HG02642 (cell line): ENCODE data around the gene BMPR1B.

ENCODE experiments used
- ATAC-seq: cut with Tn5 transposase; IDR thresholded peaks from one replicate; pipeline ENCODE4 v1.9.1; 2021; ENCODE audit warnings: mild to moderate bottlenecking; ENCODE audit not compliant: unreplicated experiment, poor library complexity

BMPR1B gene

DNA sequence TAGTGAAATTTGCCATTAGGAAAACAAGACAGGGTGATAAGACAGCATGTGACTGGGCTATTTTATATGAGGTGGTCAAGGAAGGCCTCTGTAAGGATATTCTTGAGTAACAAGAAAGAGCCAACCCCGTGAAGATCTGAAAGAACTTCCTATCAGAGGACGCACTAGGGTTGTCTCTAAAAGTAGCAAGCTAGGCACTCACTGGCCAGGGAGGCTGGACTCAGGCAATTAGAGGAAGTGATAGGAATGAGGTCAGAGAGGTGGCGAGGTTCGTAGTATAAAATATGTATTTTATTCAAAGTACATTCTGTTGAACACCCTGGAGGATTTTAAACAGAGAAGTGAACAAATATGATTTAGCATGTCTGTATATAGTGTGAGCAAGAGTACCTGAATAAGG lies 4.6 kb downstream of the BMPR1B start:
- no peak for ATAC-seq

DNA sequence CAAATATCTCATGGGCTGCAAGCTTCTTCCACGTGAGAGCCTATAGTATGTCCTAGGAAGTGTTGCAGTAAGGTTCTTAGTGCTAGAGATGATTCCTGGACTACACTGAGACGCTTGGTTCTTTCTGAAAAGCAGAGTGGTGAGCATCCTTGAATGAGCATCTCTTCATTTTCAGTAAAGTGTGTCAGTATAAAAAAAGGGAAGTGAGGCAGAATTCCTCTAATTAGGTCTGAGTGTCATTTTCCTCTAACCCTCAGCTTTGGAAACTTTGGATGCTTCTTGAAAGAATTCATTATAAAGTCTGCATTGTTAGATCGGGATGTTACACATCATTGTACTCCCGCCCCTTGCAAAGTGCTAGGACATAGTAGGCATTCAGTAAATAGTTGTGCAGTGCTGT lies 5.2 kb downstream of the BMPR1B start:
- no peak for ATAC-seq

DNA sequence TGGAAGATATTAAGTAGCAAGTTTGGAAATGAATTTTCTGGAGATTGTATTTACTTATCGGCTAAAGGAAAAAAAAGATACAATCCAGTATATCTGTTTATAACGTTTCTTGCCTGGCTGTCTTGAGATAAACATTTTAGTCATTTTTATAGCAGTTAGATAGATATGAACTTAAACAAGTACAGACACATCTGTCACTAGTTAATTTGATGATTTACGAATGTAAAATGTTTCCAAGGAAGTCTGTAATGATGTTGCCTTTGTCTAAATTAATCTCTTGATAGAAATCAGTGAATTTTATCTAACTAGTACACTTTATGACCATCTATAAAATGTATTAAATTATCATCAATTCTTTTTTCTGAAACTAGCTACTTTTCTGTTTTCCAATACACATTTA lies 5.7 kb downstream of the BMPR1B start:
- no peak for ATAC-seq

DNA sequence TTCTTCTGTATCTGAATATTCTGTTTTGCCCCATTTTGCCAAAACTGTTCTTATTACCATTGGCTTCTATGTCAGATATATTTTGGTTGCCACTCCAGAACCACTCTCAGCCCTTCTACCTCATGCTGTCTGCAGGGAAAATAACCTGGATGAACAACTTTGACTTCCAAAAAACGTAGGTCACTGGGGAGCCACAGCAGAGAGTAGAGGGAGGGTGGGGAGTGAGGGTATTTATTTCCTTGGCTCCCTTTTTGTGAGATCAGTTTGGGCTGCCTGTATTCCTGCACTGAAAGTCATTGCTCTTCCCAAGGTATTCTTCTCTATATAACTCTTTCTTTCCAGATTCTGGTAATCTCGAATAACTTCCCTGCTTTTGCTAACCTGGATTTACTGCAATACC lies 6.3 kb downstream of the BMPR1B start:
- no peak for ATAC-seq

DNA sequence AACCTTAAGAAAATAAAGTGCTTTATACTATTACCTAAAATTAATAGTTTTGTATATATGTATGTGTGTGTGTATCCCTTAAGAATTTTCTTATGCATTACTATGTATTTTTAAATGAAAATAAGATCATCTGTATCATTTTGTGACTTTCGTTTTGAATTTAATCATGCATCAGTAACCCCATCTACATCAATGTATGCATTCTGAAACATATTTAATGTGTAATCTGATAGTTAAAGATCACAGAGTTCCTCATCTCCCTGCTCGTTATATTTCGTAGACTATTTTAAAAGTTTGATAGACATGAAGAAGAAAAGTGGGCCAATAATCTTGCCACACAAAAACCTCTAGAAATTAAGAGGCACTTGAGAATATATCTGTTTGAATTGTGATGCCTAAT lies 7.4 kb downstream of the BMPR1B start:
- ATAC-seq, result no peak

DNA sequence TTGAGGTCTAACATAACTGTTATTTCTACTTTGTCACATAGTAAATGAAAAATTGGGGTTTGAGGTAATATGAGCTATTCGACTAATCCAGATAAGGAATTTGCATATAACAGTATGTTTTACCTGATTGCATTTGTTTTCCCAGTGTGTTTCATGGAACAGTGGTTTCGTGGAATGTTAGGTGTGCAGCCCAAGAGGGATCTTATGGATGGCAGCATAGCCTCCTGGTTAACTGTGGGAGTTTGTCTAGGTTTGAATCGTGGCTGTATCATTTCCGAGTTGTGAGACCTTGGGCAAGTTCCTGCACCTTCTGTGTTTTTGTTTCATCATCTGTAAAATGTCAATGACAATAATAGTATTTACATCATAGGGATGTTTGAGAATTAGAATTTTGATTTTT lies 7.9 kb downstream of the BMPR1B start:
- ATAC-seq, result no peak

DNA sequence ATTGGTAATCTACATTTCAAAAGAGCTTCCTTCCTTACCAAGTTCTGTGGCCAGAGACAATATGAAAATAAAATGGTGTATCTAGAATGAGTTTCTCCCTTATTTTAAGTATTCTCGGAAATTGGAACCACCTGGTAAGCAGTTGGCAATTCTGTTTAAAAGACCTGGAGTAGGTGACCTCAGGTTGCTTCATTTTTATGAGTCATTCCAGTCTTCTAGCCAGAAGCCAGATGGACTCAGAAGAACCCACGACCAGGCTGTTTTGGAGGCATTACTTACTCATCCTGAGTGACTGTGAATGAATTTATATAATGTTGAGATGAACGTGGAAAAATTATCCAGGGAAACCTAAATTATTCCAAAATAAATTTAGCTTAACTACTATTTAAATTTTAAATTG lies 9.1 kb downstream of the BMPR1B start:
- no peak for ATAC-seq

DNA sequence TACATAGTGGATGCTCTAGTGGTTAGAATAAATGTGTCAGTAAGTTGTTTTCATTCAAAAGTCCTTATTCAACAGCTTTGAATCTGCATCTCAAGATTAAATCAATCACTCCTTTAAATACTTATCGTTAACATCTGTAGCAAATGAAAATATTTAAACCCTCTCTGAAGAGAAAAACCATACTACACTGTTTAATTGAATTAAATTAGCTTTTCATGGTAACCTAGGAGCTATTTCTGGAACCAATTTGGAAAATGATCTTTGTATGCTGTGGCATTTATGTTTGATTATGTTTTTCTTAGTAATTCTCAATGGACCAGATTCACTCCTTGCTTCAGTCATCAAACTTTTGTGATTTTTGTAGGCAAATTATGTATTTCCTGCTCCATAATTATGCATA lies 9.7 kb downstream of the BMPR1B start:
- ATAC-seq, result no peak

DNA sequence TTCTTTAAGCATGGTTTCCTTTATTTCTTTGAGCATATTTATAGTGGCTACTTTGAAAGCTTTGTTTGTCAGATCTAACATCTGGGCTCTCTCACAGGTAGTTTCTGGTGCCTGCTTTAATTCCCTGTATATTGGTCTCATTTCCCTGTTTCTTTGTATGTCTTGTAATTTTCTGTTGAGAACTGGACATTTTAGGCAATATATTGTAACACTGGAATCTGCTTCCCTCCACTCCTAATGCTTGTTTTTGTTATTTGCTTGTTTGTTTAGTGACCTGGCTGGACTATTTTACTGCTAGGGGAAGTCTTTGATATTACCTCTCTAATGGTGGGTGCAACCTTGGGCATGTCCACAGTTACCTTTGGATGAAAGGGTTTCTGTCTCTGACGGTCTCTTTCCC lies 25.0 kb downstream of the BMPR1B start:
- ATAC-seq, result no peak

DNA sequence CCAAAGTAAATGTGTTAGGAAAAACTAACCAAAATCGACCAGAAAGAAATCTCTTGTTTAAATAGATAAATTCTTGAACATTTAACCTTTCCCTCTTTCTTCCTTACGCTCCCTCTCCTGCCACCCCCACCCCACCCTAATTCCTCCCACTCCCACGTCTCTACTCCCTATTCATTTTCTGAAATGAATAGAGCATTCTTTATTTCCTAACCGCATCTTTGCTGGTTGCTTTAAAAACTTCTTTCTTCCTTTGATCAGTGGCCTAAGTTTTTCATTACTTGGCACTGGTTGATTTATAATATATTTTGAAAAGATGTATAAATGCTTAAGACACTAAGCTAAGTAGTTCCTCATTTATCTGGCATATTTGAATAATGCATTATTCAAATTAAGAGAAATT lies 33.9 kb downstream of the BMPR1B start:
- no peak for ATAC-seq

DNA sequence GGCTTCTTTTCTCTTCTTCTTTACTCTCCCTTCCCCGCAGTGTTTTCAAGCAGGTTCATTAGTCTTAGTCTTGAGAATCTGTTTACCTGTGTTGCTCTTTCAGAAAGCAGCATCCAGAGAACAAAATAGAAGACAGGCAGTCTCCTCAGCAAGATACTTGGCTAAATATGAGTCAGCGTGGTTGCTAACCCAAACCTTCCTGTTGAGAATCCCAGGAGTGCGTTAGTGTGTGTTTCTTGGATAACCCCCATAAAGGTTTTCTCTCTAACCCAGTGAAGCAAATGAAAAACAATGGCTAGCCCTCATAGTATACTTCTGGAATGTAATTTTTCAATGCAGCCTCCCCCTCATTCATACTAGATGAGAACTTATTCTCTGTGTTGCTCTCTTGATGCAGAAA lies 41.1 kb downstream of the BMPR1B start:
- ATAC-seq, result no peak

DNA sequence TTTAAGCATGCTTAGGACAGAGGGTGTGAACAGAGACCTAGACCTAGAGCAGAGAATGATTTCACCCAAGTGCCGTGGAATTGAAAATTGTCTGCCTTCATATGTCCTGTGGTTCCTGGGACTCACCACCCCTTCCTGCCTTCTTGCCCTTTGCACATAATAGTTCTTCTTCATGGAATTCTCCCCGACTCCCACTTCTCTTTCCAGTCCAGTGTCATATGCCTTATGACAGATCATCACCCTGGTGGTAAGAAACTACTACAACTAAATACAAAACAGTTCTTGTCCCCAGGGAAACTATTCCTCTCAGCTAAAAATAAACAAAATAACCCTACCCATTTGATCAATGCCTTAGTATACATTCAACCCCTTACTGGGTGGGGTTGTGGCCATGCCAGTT lies 43.3 kb downstream of the BMPR1B start:
- ATAC-seq, result no peak

DNA sequence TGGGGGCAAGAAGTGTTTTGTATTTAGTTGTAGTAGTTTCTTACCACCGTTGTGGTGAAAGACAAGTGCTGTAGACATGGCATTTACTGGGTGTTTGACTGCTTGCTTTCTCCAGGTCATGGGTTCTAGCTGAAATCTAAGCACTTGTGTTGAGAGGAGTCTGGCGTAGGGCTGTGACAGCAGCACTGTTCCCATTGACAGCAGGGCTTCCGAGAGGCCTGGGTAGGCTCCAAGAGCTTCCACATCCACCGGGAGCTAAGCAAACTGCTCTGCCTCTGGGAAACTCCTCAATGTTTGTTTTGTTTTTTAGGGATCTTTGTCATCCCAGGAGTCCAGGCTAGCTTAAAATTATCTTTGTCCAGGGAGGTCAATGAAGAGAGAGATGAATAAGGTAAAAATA lies 44.3 kb downstream of the BMPR1B start:
- no peak for ATAC-seq

DNA sequence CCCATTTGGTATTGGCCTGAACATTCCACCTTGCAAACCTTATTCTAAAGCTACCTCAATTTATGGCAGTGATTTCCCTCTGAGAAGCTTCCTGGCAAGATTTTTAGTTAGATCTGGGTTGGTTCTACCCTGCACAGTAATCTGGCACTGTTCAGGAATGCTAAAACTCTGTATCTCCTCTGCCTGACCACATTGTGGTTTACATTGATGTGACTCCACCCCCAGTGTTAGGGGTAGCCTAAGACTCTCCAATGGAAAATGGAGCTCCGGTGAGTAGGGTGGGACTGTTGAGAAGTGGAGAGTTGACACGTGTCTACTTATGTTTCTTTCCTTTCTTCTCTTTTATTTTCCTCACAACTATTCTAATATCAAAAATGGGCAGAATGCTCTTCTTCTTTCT lies 45.4 kb downstream of the BMPR1B start:
- ATAC-seq, result no peak

DNA sequence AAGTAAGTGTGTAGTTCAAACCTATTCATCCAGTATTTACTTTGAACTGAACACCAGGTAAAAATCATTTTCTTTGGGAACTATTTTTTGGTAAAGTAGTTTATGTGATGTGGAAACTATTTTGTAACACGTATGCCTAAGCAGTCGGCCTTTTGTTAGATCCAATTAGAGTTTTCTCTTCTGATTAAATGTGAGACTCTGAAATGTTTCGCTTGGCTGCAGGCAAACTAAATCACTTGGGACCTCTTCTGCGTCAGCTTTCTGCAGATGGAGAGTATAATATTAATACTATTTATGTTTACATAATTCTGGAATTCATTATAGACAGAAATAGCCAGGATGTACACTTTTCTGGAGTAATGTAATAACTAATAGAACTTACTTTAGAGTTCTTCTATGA lies 46.9 kb downstream of the BMPR1B start:
- ATAC-seq, result no peak

DNA sequence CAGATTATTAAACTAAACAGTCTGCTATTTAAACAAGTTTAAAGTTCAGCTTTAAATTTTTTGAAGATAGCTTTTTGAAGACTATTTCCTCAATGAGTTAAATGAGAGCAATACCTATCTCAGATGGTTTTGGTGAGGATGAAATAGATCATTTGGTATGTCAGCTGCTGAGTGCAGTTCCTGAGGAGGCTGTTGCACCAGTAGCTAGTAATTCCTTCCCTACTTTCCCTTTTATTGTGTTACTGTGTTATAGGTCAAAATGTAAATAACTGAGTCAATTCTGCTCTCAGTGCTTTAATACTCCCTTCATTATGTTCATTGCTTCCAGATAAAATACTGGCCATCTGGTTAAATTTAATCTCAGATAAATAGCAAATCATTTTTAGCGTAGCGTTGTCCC lies 48.6 kb downstream of the BMPR1B start:
- ATAC-seq, result no peak

DNA sequence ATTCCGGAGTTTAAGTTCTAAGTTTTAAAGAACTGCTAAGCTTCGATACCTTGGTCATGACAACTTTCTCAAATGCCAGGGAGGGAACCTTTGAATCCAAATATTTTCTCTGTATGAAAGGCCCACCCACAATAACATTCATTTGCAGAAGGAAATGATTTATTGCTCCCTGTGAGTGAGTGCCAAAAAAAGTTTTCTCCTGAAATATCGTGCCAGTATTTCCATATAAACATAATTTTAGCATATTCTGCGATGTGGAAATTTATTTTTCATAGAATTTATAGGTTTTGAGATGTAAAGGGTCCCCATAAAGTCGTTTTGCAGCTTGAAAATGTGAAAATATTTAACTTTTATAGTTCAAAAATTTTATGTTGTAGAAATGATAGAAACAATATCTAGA lies 53.9 kb downstream of the BMPR1B start:
- no peak for ATAC-seq

DNA sequence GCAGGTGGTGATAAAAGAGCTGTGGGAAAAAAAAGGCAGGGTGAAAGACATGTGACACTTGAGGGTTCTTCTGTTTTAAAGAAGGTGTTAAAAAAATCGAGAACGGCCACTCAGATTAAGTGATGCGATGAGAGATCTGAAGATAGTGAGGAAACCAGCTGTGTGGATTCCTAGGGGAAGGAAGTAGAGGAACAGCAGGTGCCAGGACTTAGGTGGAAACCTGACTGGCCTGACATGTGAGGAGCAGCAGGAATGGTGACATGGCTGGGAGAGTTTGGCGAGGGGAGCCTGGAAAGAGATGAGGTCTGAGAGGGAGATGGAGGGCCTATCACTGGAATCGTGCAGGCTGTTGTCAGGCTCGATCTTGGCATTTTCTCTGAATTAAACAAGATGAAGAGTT lies 55.5 kb downstream of the BMPR1B start:
- ATAC-seq, result no peak

DNA sequence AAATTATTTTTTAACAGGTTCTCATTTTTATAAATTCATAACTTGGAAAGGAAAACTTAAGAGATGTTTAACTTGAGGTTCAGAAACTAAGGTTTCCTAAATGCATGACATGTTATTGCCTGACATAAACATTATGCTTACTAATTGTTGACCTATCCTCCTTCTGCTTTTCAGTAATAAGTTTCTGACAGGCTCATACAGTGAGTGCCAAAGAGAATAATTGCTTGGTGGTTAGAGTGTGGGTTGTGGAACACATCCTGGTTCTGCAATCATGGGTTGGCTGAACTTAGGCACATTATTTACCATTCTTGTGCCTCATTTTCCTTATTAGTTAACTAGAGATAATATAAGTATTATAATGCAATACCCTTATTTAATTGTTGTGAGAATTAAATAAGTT lies 56.5 kb downstream of the BMPR1B start:
- no peak for ATAC-seq

DNA sequence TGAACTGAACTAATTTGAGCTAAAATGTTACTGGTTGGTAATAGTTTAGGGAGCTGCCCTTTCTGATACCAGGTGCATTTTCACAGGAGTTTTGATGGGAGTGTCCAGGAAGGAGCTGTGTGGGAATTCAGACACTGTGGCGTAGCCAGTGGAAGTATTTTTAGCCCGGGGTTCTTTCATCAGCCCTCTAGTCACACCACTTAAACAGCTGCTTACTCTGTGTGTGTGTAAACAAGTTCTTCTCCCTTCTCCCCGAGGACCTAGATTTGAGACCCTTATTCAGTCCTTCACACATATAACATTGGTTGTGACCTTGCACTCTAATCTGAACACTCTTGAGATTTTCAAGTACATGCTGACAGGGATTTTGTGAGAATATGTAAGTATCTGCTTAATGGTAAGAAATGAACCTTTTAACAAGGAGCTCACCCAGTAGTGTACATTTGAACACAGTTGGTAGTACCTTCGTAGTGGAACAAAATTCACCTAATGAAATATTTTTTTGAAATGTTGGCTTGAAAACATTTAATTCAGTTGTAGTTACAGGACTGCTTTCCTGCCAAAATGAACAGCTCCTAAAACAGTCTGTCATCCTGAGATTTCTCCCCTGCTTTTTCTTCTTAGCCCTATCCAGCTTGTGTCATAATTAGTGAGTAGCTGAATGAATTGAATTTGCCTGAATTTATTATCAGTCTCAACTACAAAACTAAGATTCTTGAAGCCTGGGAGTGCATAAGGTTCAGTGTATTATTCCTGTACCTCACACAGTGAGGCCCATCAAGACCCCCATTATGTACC lies 61.8 kb downstream of the BMPR1B start:
- no peak for ATAC-seq

DNA sequence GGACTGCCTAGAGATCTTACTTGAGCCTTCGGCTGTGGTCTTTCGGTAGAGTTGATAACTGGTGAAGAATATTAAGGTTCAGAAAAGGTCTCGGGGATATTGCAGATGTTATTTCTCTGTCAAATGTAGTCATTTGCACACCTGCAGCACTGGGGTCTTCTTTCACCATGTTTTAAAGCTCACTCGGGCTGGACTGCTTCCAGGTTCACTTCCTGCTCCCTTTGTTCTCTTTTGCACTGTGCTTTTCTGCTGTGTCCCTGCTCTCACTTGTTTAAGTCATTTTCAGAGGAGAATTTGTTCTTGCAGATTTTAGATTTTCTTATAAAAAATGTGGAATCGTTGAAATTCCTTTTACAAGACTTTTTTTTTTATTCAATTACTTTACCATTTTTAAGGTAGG lies 68.5 kb downstream of the BMPR1B start:
- no peak for ATAC-seq

DNA sequence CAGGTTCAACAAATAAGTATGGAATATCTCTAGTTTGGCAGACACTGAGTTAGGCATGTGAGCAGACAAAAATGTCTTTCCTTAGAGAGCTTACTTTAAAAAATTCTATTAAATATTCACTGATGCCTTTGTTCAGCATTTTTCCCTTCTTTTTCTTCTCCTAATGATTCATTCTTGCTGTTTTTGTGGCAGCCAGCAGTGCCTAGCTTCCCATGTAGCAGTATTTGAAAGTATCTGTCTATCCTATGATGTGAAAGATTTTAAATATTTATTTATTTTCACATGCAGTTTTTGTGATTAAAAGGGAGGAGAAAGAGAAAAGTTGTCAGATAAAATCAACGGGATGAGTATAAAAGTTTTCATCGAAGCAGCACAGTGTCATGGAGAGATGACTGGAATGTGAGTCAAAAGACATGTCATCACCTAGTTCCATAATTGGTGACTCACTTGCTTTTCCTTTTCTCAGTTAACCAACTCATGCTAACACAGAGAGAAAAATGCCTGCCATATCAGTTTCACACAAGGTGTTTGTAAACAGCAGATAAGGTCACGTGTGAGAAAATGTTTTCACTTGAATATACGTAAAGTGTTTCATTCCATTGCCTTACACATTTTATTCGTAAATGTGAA lies 69.8 kb downstream of the BMPR1B start:
- ATAC-seq, result no peak
